ENCODE measurements around the gene PCBP3.
"Not testable (repeated sequence)": the region's sequence is repeated elsewhere in the genome, so short reads cannot be mapped to it uniquely, and the experiment has no call there.

DNA sequence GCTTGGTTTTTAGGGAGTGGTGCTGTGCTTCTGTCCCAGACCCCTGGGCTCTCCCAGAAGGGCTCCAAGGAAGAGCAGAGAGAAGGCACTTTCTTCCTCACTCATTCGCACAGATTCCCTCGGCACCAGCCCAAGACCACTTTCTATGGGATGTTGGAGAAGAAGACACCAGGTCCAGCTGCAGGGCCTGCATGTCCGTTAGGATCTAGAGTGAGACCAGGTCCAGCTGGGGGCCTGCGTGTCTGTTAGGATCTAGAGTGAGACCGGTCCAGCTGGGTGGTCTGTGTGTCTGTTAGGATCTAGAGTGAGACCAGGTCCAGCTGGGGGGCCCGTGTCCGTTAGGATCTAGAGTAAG, 30.9 kb upstream of the PCBP3 start:
- TF ChIP-seq, protein P1, sequence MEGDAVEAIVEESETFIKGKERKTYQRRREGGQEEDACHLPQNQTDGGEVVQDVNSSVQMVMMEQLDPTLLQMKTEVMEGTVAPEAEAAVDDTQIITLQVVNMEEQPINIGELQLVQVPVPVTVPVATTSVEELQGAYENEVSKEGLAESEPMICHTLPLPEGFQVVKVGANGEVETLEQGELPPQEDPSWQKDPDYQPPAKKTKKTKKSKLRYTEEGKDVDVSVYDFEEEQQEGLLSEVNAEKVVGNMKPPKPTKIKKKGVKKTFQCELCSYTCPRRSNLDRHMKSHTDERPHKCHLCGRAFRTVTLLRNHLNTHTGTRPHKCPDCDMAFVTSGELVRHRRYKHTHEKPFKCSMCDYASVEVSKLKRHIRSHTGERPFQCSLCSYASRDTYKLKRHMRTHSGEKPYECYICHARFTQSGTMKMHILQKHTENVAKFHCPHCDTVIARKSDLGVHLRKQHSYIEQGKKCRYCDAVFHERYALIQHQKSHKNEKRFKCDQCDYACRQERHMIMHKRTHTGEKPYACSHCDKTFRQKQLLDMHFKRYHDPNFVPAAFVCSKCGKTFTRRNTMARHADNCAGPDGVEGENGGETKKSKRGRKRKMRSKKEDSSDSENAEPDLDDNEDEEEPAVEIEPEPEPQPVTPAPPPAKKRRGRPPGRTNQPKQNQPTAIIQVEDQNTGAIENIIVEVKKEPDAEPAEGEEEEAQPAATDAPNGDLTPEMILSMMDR (IDR thresholded peaks at IDR 0.05 in 4 of 5, conservative IDR thresholded peaks at IDR 0.05 in 1 of 5), result not testable (repeated sequence)
- TF ChIP-seq POLR2A (IDR thresholded peaks at IDR 0.05), result not testable (repeated sequence)

All from gastrocnemius medialis (tissue), 4 donors.